Stomach (tissue), 9 donors: ENCODE data around the gene APRT. TPM values are rescaled to one million over a fixed set of nuclear protein-coding genes. Genes with fewer than 3 reads are reported as not detected.
A peak's percentile ranks its signal among the peaks of the same experiment; 100 is the strongest.

Experiments used
- DNase-seq, 2 donors: peaks; one replicate each; pipeline versions ENCODE4 v3.0.0 to v3.0.0-alpha.2; 2013 to 2019
- H3K27ac ChIP-seq, 5 donors: fragments of 200-600 bp in 4 of 5; sonication (generic) in 4 of 5; one replicate each; pipeline ENCODE4 v1.5.1; 2013 to 2019; ENCODE audit warnings: mild to moderate bottlenecking in 1 of 5, moderate library complexity in 1 of 5
- H3K27me3 ChIP-seq, 3 donors: fragments of 200-600 bp; sonication (generic); one replicate each; pipeline ENCODE4 v1.5.1; 2017 to 2019; ENCODE audit warnings: mixed run types in 1 of 3
- H3K36me3 ChIP-seq, 4 donors: fragments of 200-600 bp; sonication (generic); 1 replicate in 3 of 4; 2 replicates in 1 of 4; pipeline ENCODE4 v1.5.1; 2016 to 2019
- H3K4me1 ChIP-seq, 4 donors: fragments of 200-600 bp; sonication (generic); one replicate each; pipeline ENCODE4 v1.5.1; 2016 to 2019
- H3K4me3 ChIP-seq, 4 donors: fragments of 200-600 bp; sonication (generic) in 3 of 4; one replicate each; pipeline ENCODE4 v1.5.1; 2016 to 2019; ENCODE audit warnings: mild to moderate bottlenecking in 1 of 4
- H3K9me3 ChIP-seq, 4 donors: fragments of 200-600 bp; sonication (generic); one replicate each; pipeline ENCODE4 v1.5.1; 2016 to 2019
- CTCF ChIP-seq, 7 experiments: fragments of 450-650 bp in 4 of 7; fragments of 200-600 bp in 3 of 7; sonication (generic) in 3 of 7; IDR thresholded peaks; one replicate each; pipeline ENCODE4 v1.5.1; 2016 to 2019; ENCODE audit warnings: antibody characterized with exemption in 7 of 7, control low read depth in 2 of 7, mild to moderate bottlenecking in 1 of 7
- EP300 ChIP-seq: sonication (generic); formaldehyde crosslinking; IDR thresholded peaks from one replicate; pipeline ENCODE4 v1.6.1; 2017; ENCODE audit warnings: antibody characterized with exemption
- POLR2A ChIP-seq, 4 donors: fragments of 450-650 bp; IDR thresholded peaks; one replicate each; pipeline ENCODE4 v1.6.1; 2016; ENCODE audit warnings: antibody characterized with exemption in 4 of 4, control low read depth in 2 of 4, mild to moderate bottlenecking in 1 of 4, moderate library complexity in 1 of 4
- POLR2AphosphoS5 ChIP-seq, 3 donors: sonication (generic); formaldehyde crosslinking; IDR thresholded peaks; one replicate each; pipeline ENCODE4 v1.6.1; 2016; ENCODE audit warnings: antibody characterized with exemption in 3 of 3
- WGBS, 5 donors: extraction: QIAGEN DNeasy Blood & Tissue Kit in 3 of 5; methylation state at CpG; one replicate each; pipeline versions ENCODE4 v1.1.5 to v1.1.7; 2013 to 2018; 5-methylcytosine and 5-hydroxymethylcytosine counted together
- intact Hi-C: fragments of 100-400 bp; cut with DNase I; formaldehyde crosslinking; loops from one replicate; pipeline ENCODE4 v1.15.1; 2023; ENCODE audit warnings: low total_unique reads
- polyA plus RNA-seq, 3 donors: library from polyadenylated mRNA; stranded (reverse); fragments of 200-250 nt; gene quantifications; one replicate each; pipeline ENCODE4 v1.2.3, GENCODE V29; 2013
- total RNA-seq, 5 donors: library from RNA; depleted of rRNA; stranded (reverse); fragments of >200 nt; gene quantifications; one replicate each; pipeline versions ENCODE4 v1.1.0 to v1.2.3, GENCODE V29; 2014 to 2016
- donor health status: healthy with polysubstance abuse.
- donor health status: Bipolar disorder and iron deficiency.
- donor health status: healthy.

APRT gene
- total and polyA plus RNA-seq, 8 donors, result 18.1 to 340 (median 232) TPM

GRCh38 chr16:88837806-88838205 is 26.1 kb upstream of the APRT start:
- no peaks in the 10 kb centered on the region for H3K4me1 ChIP-seq
- H3K36me3 ChIP-seq, result peaks cover 9 to 81% (median 70%) of the 10 kb centered on the region in 4 donors
- no peaks in the 10 kb centered on the region for H3K27me3 ChIP-seq
- no peak overlapping the region for H3K4me3 ChIP-seq
- H3K27ac ChIP-seq, result no peak overlapping the region
- WGBS, 5 donors, result 89 to 94% (median 92%) methylated on average over 20 of the region's 20 CpGs
- TF ChIP-seq CTCF (IDR thresholded peaks at IDR 0.05), result no peak
- TF ChIP-seq POLR2AphosphoS5 (IDR thresholded peaks at IDR 0.05), result no peak
- no peak for TF ChIP-seq POLR2A (IDR thresholded peaks at IDR 0.05)
- no peak for TF ChIP-seq EP300
- no peak for DNase-seq
- intact Hi-C loops, result no loop called here
- H3K9me3 ChIP-seq, result no peaks in the 10 kb centered on the region

GRCh38 chr16:88836791-88837190 is 25.1 kb upstream of the APRT start:
- Histone ChIP-seq H3K9me3 (no peaks in the 10 kb centered on the region), H3K36me3 (peaks cover 9 to 70% (median 60%) of the 10 kb centered on the region in 4 donors), H3K27me3 (no peaks in the 10 kb centered on the region), H3K27ac (no peak overlapping the region), H3K4me3 (no peak overlapping the region), H3K4me1 (no peaks in the 10 kb centered on the region)
- no peak for DNase-seq
- intact Hi-C loops, result no loop called here
- no peak for TF ChIP-seq EP300
- TF ChIP-seq POLR2AphosphoS5 (IDR thresholded peaks at IDR 0.05), result no peak
- 90 to 95% (median 92%) methylated on average over 13 to 17 of the region's 17 CpGs for WGBS, 5 donors

- 92 to 97% (median 95%) methylated on average over 29 to 33 of the region's 33 CpGs for WGBS, 5 donors
- no peak for DNase-seq
- H3K27ac ChIP-seq, result peak overlapping the region in 1 of 5 donors; percentile 18
These were observed 24.1 kb upstream of the APRT start for GRCh38 chr16:88835818-88836217.

GRCh38 chr16:88835383-88835782 is 23.7 kb upstream of the APRT start:
- Histone ChIP-seq H3K4me3 (no peak overlapping the region), H3K4me1 (no peaks in the 10 kb centered on the region), H3K9me3 (no peaks in the 10 kb centered on the region), H3K27me3 (no peaks in the 10 kb centered on the region), H3K27ac (peak overlapping the region in 1 of 5 donors; percentile 18), H3K36me3 (peaks cover 9 to 63% (median 52%) of the 10 kb centered on the region in 4 donors)
- 76 to 87% (median 87%) methylated on average over 11 of the region's 11 CpGs for WGBS, 5 donors
- no peak for DNase-seq
- intact Hi-C loops, result no loop called here
- no peak for TF ChIP-seq CTCF (IDR thresholded peaks at IDR 0.05)
- no peak for TF ChIP-seq POLR2A (IDR thresholded peaks at IDR 0.05)
- TF ChIP-seq EP300, result no peak
- no peak for TF ChIP-seq POLR2AphosphoS5 (IDR thresholded peaks at IDR 0.05)

More at GRCh38 chr16:88835818-88836217, 24.1 kb upstream of the APRT start:
- TF ChIP-seq POLR2AphosphoS5 (IDR thresholded peaks at IDR 0.05), result no peak
- no peak for TF ChIP-seq POLR2A (IDR thresholded peaks at IDR 0.05)
- TF ChIP-seq CTCF (IDR thresholded peaks at IDR 0.05), result no peak
- TF ChIP-seq EP300, result no peak
- intact Hi-C loops, result no loop called here
- Histone ChIP-seq H3K36me3 (peaks cover 9 to 63% (median 53%) of the 10 kb centered on the region in 4 donors), H3K4me1 (no peaks in the 10 kb centered on the region), H3K9me3 (no peaks in the 10 kb centered on the region), H3K4me3 (no peak overlapping the region), H3K27me3 (no peaks in the 10 kb centered on the region)

- H3K36me3 ChIP-seq, result peaks cover 3 to 59% (median 47%) of the 10 kb centered on the region in 4 donors
- H3K4me3 ChIP-seq, result no peak overlapping the region
- TF ChIP-seq CTCF (IDR thresholded peaks at IDR 0.05) (no peak), POLR2AphosphoS5 (IDR thresholded peaks at IDR 0.05) (no peak), POLR2A (IDR thresholded peaks at IDR 0.05) (no peak), EP300 (no peak)
- intact Hi-C loops, result no loop called here
- no peaks in the 10 kb centered on the region for H3K9me3 ChIP-seq
- no peaks in the 10 kb centered on the region for H3K27me3 ChIP-seq
- H3K4me1 ChIP-seq, result no peaks in the 10 kb centered on the region
- peak overlapping the region in 2 of 5 donors; percentile 17 to 42 for H3K27ac ChIP-seq
- WGBS, 5 donors, result 90 to 94% (median 92%) methylated on average over 9 to 13 of the region's 13 CpGs
- DNase-seq, result no peak
These were observed 22.9 kb upstream of the APRT start for GRCh38 chr16:88834670-88835069.
